HCT116 (cell line): ENCODE results near the gene SUGCT. TPM values are rescaled to one million over a fixed set of nuclear protein-coding genes. Genes with fewer than 3 reads are reported as not detected.

Source experiments
- ATAC-seq: fragments of 200-7000 bp; cut with Tn5 transposase; 2 replicates; pipeline ENCODE4 v1.9.1; 2020; ENCODE audit warnings: mild to moderate bottlenecking, moderate library complexity
- BruUV-seq: library from RNA; stranded (reverse); fragments of 400-500 nt; replicated peaks from 2 replicates; lab custom pipeline; 2021; lab: Mats Ljungman, UMichigan
- CTCF ChIA-PET: fragments of 300-600 bp; sonication (Branson Sonifier 250); formaldehyde crosslinking; loops from one replicate; lab custom pipeline; 2021; ENCODE audit warnings: antibody characterized with exemption; lab: Charles Lee
- POLR2A ChIA-PET: fragments of 300-600, 350-600 bp; sonication (Branson Sonifier 250); formaldehyde crosslinking; loops from one replicate; lab custom pipeline; 2021; ENCODE audit warnings: antibody characterized with exemption; lab: Charles Lee
- RAD21 ChIA-PET, 2 experiments: fragments of 300-600 bp; sonication (Branson Sonifier 250); formaldehyde crosslinking; loops; one replicate each; lab custom pipeline; 2023; ENCODE audit warnings: low total read pairs in 2 of 2; ENCODE audit not compliant: uncharacterized antibody in 2 of 2, unreplicated experiment in 2 of 2, low non-redundant PET in 1 of 2; lab: Charles Lee
- DNase-seq: peaks from one replicate; pipeline ENCODE4 v3.0.0-alpha.2; 2010; ENCODE audit warnings: low read depth, low spot score
- H2AFZ ChIP-seq: fragments of 200-600 bp; shearing (Covaris generic), sonication (generic); 2 replicates; pipeline ENCODE4 v1.6.1; 2017; ENCODE audit warnings: low read depth, mixed run types, mixed read lengths, antibody characterized with exemption, low read length; ENCODE audit not compliant: poor library complexity, severe bottlenecking
- H3K27ac ChIP-seq: 2 replicates; pipeline ENCODE4 v1.5.1; 2012; ENCODE audit warnings: low read depth, low read length
- H3K27me3 ChIP-seq: fragments of 200-600 bp; sonication (generic); 2 replicates; pipeline ENCODE4 v1.6.1; 2016; ENCODE audit warnings: mixed run types, low read length, mixed read lengths; ENCODE audit not compliant: insufficient read depth
- H3K36me3 ChIP-seq, 2 experiments: fragments of 200-500 bp in 1 of 2; fragments of 200-600 bp in 1 of 2; sonication (Bioruptor generic) in 1 of 2; sonication (generic) in 1 of 2; 2 replicates each; pipeline versions ENCODE4 v1.5.1 to v1.6.1; 2014 to 2016; ENCODE audit warnings: low read length in 2 of 2, inconsistent platforms in 1 of 2, mixed read lengths in 1 of 2, mixed run types in 1 of 2; ENCODE audit not compliant: insufficient read depth in 2 of 2, control insufficient read depth in 1 of 2
- H3K4me1 ChIP-seq, 2 experiments: fragments of 200-600 bp in 1 of 2; sonication (generic) in 1 of 2; 2 replicates each; pipeline versions ENCODE4 v1.5.1 to v1.6.1; 2012 to 2017; ENCODE audit warnings: low read length in 2 of 2, inconsistent platforms in 1 of 2, mild to moderate bottlenecking in 1 of 2, mixed read lengths in 1 of 2, mixed run types in 1 of 2, moderate library complexity in 1 of 2; ENCODE audit not compliant: insufficient read depth in 2 of 2, control insufficient read depth in 1 of 2
- H3K4me2 ChIP-seq: fragments of 200-600 bp; sonication (generic); 2 replicates; pipeline ENCODE4 v1.6.1; 2017; ENCODE audit warnings: mixed run types, low read length, mixed read lengths
- H3K4me3 ChIP-seq, 2 experiments: fragments of 200-600 bp in 1 of 2; sonication (generic) in 1 of 2; replicated peaks in 1 of 2; 2 replicates each; pipeline ENCODE4 v1.5.1; 2011 to 2016; ENCODE audit warnings: low read length in 2 of 2, control low read depth in 1 of 2, low read depth in 1 of 2, mild to moderate bottlenecking in 1 of 2, mixed read lengths in 1 of 2, mixed run types in 1 of 2
- H3K79me2 ChIP-seq: fragments of 200-600 bp; sonication (generic); 2 replicates; pipeline ENCODE4 v1.6.1; 2017; ENCODE audit warnings: mild to moderate bottlenecking, mixed run types, low read length, moderate library complexity, mixed read lengths; ENCODE audit not compliant: insufficient read depth
- H3K9ac ChIP-seq: fragments of 200-600 bp; sonication (generic); 2 replicates; pipeline ENCODE4 v1.6.1; 2016; ENCODE audit warnings: low read length, mixed read lengths
- H3K9me2 ChIP-seq: fragments of 200-600 bp; sonication (generic), shearing (Covaris generic); 2 replicates; pipeline ENCODE4 v1.6.1; 2017; ENCODE audit warnings: mixed run types, mild to moderate bottlenecking, moderate library complexity; ENCODE audit not compliant: insufficient read depth
- H3K9me3 ChIP-seq, 2 experiments: fragments of 200-500 bp in 1 of 2; fragments of 200-600 bp in 1 of 2; sonication (Bioruptor generic) in 1 of 2; sonication (generic) in 1 of 2; 2 replicates each; pipeline ENCODE4 v1.6.1; 2014 to 2017; ENCODE audit warnings: low read length in 2 of 2, mixed read lengths in 2 of 2, inconsistent platforms in 1 of 2, low read depth in 1 of 2, mild to moderate bottlenecking in 1 of 2, mixed run types in 1 of 2, moderate library complexity in 1 of 2; ENCODE audit not compliant: control insufficient read depth in 1 of 2, insufficient read depth in 1 of 2
- H4K20me1 ChIP-seq: fragments of 200-600 bp; sonication (generic), shearing (Covaris generic); 2 replicates; pipeline ENCODE4 v1.6.1; 2017; ENCODE audit warnings: mixed run types, mild to moderate bottlenecking, moderate library complexity; ENCODE audit not compliant: insufficient read depth
- CBX3 ChIP-seq: IDR thresholded peaks from 2 replicates; pipeline ENCODE4 v1.6.1; 2012; ENCODE audit warnings: low read depth
- EGR1 ChIP-seq: IDR thresholded peaks from 2 replicates; pipeline ENCODE4 v1.6.1; 2012; ENCODE audit warnings: low read depth
- EZH2 ChIP-seq: fragments of 200-600 bp; sonication (generic); IDR thresholded peaks from 2 replicates; pipeline ENCODE4 v1.6.1; 2017; ENCODE audit warnings: antibody characterized with exemption, mixed run types
- EZH2phosphoT487 ChIP-seq: fragments of 200-600 bp; IDR thresholded peaks from 2 replicates; pipeline ENCODE4 v1.6.1; 2018; ENCODE audit warnings: antibody characterized with exemption, borderline replicate concordance
- FOSL1 ChIP-seq: IDR thresholded peaks from 2 replicates; pipeline ENCODE4 v1.6.1; 2012; ENCODE audit warnings: low read depth
- RAD21 ChIP-seq: IDR thresholded peaks from 2 replicates; pipeline ENCODE4 v1.6.1; 2012; ENCODE audit warnings: low read depth, mild to moderate bottlenecking
- SP1 ChIP-seq: IDR thresholded peaks from 2 replicates; pipeline ENCODE4 v1.6.1; 2012; ENCODE audit warnings: low read depth
- SRF ChIP-seq: IDR thresholded peaks from 2 replicates; pipeline ENCODE4 v1.6.1; 2012; ENCODE audit warnings: low read depth
- YY1 ChIP-seq: IDR thresholded peaks from 2 replicates; pipeline ENCODE4 v1.6.1; 2011; ENCODE audit warnings: low read length, low read depth, moderate library complexity, mild to moderate bottlenecking; ENCODE audit not compliant: insufficient replicate concordance; ENCODE audit errors: extremely low read depth
- intact Hi-C: fragments of 100-400 bp; cut with micrococcal nuclease; formaldehyde crosslinking; loops from 2 replicates; pipeline ENCODE4 v1.10.0; 2022
- total RNA-seq: library from RNA; stranded (reverse); gene quantifications from one replicate; pipeline ENCODE4 v1.2.1, GENCODE V29; 2021; ENCODE audit not compliant: unreplicated experiment
- TF ChIP-seq, protein P1 (sequence below): IDR thresholded peaks from 2 replicates; pipeline ENCODE4 v1.6.1; 2012

Gene SUGCT
- total RNA-seq, 1 experiment from 2014 or later: 4.4 TPM

DNA sequence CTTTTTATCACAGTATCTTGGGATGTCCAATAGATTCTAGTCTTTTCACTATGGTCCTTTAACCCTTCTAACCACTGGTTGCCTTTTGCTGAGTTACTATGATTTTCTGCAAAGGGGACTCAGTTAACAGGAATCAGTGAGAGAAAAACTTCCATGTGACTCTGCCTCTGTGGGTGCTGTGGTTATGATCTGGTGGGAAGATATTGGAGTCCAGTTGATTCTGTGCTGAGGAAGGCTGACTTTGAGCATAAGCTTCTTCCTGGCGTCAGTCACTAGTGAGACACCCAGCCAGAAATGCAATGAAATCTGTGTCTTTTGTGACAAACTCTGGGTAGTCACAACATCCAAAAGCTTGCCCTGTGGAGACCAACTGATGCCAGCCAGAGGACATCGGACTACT, 648.0 kb downstream of the SUGCT start:
- H3K9me3 ChIP-seq: no peaks in the 10 kb centered on the region
- no peaks in the 10 kb centered on the region for H3K36me3 ChIP-seq
- H3K79me2 ChIP-seq: no peaks in the 10 kb centered on the region
- H3K4me3 ChIP-seq: no peak overlapping the region
- DNase-seq: no peak
- H3K9me2 ChIP-seq: no peaks in the 10 kb centered on the region
- ChIA-PET POLR2A (no interaction called here), CTCF (no interaction called here), RAD21 (no interaction called here)
- intact Hi-C loops: no loop called here
- ATAC-seq: no peak
- H4K20me1 ChIP-seq: no peaks in the 10 kb centered on the region
- H3K4me1 ChIP-seq: no peaks in the 10 kb centered on the region
- no TSS peak for BruUV-seq
- no peak overlapping the region for H2AFZ ChIP-seq
- H3K4me2 ChIP-seq: no peak overlapping the region
- TF ChIP-seq SRF: no peak
- TF ChIP-seq YY1: no peak
- no peak overlapping the region for H3K27ac ChIP-seq
- H3K9ac ChIP-seq: no peak overlapping the region
- no peaks in the 10 kb centered on the region for H3K27me3 ChIP-seq

DNA sequence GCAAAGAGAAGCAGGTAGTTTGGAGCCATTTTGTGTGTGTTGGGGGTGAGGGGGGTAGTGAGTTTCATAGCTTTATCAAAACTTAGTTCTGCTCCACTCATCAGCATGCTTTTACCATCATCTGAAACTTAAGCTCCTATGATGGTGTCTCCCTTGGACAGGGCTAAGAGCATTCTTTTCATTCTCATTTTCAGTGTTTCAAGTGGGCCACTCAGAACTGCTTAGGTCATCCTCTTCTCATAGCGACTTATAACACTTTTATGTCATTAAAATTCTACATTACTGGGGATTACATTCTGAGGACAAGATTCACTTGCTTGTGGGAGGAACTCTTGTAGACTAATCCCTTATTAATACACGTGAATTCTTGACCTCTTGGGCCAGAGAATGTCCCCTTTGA, 649.4 kb downstream of the SUGCT start:
- no TSS peak for BruUV-seq
- POLR2A ChIA-PET: no interaction called here
- RAD21 ChIA-PET: no interaction called here
- no peaks in the 10 kb centered on the region for H3K4me1 ChIP-seq
- no peaks in the 10 kb centered on the region for H3K79me2 ChIP-seq
- H3K36me3 ChIP-seq: no peaks in the 10 kb centered on the region
- intact Hi-C loops: no loop called here
- no peaks in the 10 kb centered on the region for H3K9me3 ChIP-seq
- no peak overlapping the region for H3K4me3 ChIP-seq
- ATAC-seq (no peak), DNase-seq (no peak)
- no peaks in the 10 kb centered on the region for H4K20me1 ChIP-seq
- no peak overlapping the region for H3K9ac ChIP-seq
- CTCF ChIA-PET: no interaction called here
- no peak overlapping the region for H2AFZ ChIP-seq
- H3K4me2 ChIP-seq: no peak overlapping the region
- TF ChIP-seq EGR1 (no peak), SRF (no peak), EZH2phosphoT487 (no peak), RAD21 (no peak), SP1 (no peak), EZH2 (no peak), CBX3 (no peak), FOSL1 (no peak)
- TF ChIP-seq, protein P1, sequence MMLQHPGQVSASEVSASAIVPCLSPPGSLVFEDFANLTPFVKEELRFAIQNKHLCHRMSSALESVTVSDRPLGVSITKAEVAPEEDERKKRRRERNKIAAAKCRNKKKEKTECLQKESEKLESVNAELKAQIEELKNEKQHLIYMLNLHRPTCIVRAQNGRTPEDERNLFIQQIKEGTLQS: no peak
- no peaks in the 10 kb centered on the region for H3K9me2 ChIP-seq
- H3K27ac ChIP-seq: no peak overlapping the region
- H3K27me3 ChIP-seq: no peaks in the 10 kb centered on the region
